Esophagus muscularis mucosa (tissue), 4 donors: Measurements from ENCODE around the gene SORBS1. TPM values are rescaled to one million over a fixed set of nuclear protein-coding genes. Genes with fewer than 3 reads are reported as not detected.

ENCODE experiments used
- DNase-seq: peaks from one replicate; pipeline ENCODE4 v3.0.0-alpha.2; 2017; ENCODE audit errors: extremely low spot score
- H3K27ac ChIP-seq, 4 donors: fragments of 200-600 bp; sonication (generic); replicated peaks in 1 of 4; 1 replicate in 3 of 4; 2 replicates in 1 of 4; pipeline ENCODE4 v1.5.1; 2016 to 2019; ENCODE audit warnings: mild to moderate bottlenecking in 1 of 4
- H3K27me3 ChIP-seq, 4 donors: fragments of 200-600 bp; sonication (generic); one replicate each; pipeline versions ENCODE4 v1.5.1 to v1.6.0; 2016 to 2019
- H3K36me3 ChIP-seq, 4 donors: fragments of 200-600 bp; sonication (generic); one replicate each; pipeline ENCODE4 v1.5.1; 2016 to 2019
- H3K4me1 ChIP-seq, 4 donors: fragments of 200-600 bp; sonication (generic); one replicate each; pipeline ENCODE4 v1.5.1; 2016 to 2019
- H3K4me3 ChIP-seq, 4 donors: fragments of 200-600 bp; sonication (generic); 1 replicate in 2 of 4; 2 replicates in 2 of 4; pipeline ENCODE4 v1.5.1; 2016 to 2019; ENCODE audit warnings: mild to moderate bottlenecking in 4 of 4, moderate library complexity in 1 of 4
- H3K9me3 ChIP-seq, 4 donors: fragments of 200-600 bp; sonication (generic); 1 replicate in 3 of 4; 2 replicates in 1 of 4; pipeline ENCODE4 v1.5.1; 2016 to 2019
- EP300 ChIP-seq: sonication (generic); formaldehyde crosslinking; IDR thresholded peaks from one replicate; pipeline ENCODE4 v1.6.1; 2017; ENCODE audit warnings: antibody characterized with exemption
- POLR2A ChIP-seq: fragments of 450-650 bp; IDR thresholded peaks from one replicate; pipeline ENCODE4 v1.6.1; 2017; ENCODE audit warnings: antibody characterized with exemption, moderate library complexity, mild to moderate bottlenecking, low read depth
- POLR2AphosphoS5 ChIP-seq, 2 donors: sonication (generic); formaldehyde crosslinking; IDR thresholded peaks; one replicate each; pipeline ENCODE4 v1.6.1; 2017; ENCODE audit warnings: antibody characterized with exemption in 2 of 2
- WGBS: methylation state at CpG from one replicate; pipeline ENCODE4 v1.1.5; 2018; 5-methylcytosine and 5-hydroxymethylcytosine counted together
- intact Hi-C: fragments of 100-400 bp; cut with DNase I; formaldehyde crosslinking; loops from one replicate; pipeline ENCODE4 v1.15.1; 2023
- total RNA-seq, 4 donors: library from RNA; depleted of rRNA; stranded (reverse); fragments of >200 nt; gene quantifications; one replicate each; pipeline versions ENCODE4 v1.1.0 to v1.2.1, GENCODE V29; 2016
- TF ChIP-seq, protein P1 (sequence below), 3 experiments: fragments of 200-600 bp in 2 of 3; fragments of 450-650 bp in 1 of 3; sonication (generic) in 2 of 3; IDR thresholded peaks; one replicate each; pipeline ENCODE4 v1.5.1; 2017 to 2019; ENCODE audit warnings: antibody characterized with exemption in 3 of 3, mild to moderate bottlenecking in 2 of 3, moderate library complexity in 1 of 3

Gene SORBS1
- total RNA-seq, 4 donors from 2014 or later, result 1,569 to 2,231 (median 1,854) TPM

DNA sequence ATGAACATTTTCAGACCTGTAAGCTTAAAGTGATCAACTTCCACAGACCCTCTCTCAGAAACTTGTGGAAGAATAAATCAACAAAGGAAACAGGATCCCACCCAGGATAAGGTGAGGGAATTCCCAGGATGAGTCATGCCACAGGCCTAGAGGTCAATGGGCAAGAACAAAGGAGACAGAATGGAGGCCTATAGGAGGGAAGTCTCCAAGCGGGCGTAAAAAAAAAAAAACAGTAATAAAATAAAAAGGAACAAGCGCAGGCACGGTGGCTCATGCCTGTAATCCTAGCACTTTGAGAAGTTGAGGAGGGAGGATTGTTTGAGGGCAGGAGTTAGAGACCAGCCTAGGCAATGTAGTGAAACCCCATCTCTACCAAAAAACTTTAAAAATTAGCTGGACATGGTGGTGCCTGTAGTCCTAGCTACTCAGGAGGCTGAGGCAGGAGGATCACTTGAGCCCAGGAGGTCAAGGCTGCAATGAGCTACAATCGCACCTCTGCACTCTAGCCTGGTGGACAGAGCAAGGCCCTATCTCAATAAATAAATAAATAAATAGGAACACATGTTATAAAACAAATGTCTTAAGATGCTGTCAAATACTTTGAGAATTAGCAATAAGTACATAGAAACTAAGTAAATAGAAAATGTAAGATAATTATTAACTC, 8.4 kb downstream of the SORBS1 start:
- H3K4me1 ChIP-seq, result peaks cover 62 to 90% (median 76%) of the 10 kb centered on the region in 4 donors
- peaks cover 0 to 4% (median 0%) of the 10 kb centered on the region in 4 donors for H3K36me3 ChIP-seq

DNA sequence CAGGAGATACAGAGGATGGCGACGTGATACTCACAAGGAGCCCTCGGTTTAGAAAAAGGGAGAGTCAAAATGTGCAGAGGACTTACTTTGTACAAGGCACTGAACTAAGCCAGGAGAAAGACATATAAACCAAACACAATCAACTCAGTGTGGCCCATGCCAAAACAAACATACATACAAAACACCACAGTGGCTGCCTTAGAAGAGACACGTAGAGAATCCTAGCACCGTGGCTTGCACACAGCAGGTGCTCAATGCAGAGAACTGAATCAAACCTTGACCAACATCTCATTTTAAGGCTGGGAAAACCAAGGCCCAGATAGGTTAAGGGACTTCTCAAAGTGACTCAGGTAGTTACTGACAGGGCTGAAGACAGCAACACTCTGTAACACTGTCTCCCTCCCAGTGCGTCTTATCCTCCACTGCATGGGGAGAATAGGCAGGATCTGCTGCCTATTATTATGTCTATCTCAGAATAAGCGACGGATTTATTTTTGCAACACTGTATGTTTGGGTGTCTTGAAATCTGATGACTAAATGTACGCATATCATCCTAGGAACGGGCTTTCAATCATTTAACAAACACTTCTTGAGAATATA, 11.0 kb downstream of the SORBS1 start:
- no peak for DNase-seq
- peaks cover 0 to 4% (median 2%) of the 10 kb centered on the region in 4 donors for H3K9me3 ChIP-seq
- intact Hi-C loops, result no loop called here
- H3K4me1 ChIP-seq, result peaks cover 58 to 95% (median 91%) of the 10 kb centered on the region in 4 donors
- peak overlapping the region; percentile 91 to 97 (median 96) for H3K27ac ChIP-seq
- TF ChIP-seq POLR2AphosphoS5 (IDR thresholded peaks at IDR 0.05) (peak in 1 of 2 donors; percentile 52), EP300 (no peak), POLR2A (no peak)
- TF ChIP-seq, protein P1, sequence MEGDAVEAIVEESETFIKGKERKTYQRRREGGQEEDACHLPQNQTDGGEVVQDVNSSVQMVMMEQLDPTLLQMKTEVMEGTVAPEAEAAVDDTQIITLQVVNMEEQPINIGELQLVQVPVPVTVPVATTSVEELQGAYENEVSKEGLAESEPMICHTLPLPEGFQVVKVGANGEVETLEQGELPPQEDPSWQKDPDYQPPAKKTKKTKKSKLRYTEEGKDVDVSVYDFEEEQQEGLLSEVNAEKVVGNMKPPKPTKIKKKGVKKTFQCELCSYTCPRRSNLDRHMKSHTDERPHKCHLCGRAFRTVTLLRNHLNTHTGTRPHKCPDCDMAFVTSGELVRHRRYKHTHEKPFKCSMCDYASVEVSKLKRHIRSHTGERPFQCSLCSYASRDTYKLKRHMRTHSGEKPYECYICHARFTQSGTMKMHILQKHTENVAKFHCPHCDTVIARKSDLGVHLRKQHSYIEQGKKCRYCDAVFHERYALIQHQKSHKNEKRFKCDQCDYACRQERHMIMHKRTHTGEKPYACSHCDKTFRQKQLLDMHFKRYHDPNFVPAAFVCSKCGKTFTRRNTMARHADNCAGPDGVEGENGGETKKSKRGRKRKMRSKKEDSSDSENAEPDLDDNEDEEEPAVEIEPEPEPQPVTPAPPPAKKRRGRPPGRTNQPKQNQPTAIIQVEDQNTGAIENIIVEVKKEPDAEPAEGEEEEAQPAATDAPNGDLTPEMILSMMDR (IDR thresholded peaks at IDR 0.05), result no peak
- H3K27me3 ChIP-seq, result no peaks in the 10 kb centered on the region
- WGBS, result 50% methylated on average over 10 of the region's 10 CpGs
- peak overlapping the region; percentile 29 to 41 (median 34) for H3K4me3 ChIP-seq
- peaks cover 0 to 4% (median 0%) of the 10 kb centered on the region in 4 donors for H3K36me3 ChIP-seq

More for the DNA sequence above, 8.4 kb downstream of the SORBS1 start:
- peak overlapping the region; percentile 91 to 97 (median 96) for H3K27ac ChIP-seq
- no peaks in the 10 kb centered on the region for H3K27me3 ChIP-seq
- intact Hi-C loops, result no loop called here
- peak overlapping the region; percentile 4 to 33 (median 30) for H3K4me3 ChIP-seq
- peaks cover 0 to 4% (median 2%) of the 10 kb centered on the region in 4 donors for H3K9me3 ChIP-seq
- no peak for DNase-seq
- WGBS, result 70% methylated on average over 5 of the region's 5 CpGs
- no peak for TF ChIP-seq POLR2AphosphoS5 (IDR thresholded peaks at IDR 0.05)
- TF ChIP-seq POLR2A, result no peak
- no peak for TF ChIP-seq EP300
- TF ChIP-seq, protein P1 (IDR thresholded peaks at IDR 0.05), result no peak

DNA sequence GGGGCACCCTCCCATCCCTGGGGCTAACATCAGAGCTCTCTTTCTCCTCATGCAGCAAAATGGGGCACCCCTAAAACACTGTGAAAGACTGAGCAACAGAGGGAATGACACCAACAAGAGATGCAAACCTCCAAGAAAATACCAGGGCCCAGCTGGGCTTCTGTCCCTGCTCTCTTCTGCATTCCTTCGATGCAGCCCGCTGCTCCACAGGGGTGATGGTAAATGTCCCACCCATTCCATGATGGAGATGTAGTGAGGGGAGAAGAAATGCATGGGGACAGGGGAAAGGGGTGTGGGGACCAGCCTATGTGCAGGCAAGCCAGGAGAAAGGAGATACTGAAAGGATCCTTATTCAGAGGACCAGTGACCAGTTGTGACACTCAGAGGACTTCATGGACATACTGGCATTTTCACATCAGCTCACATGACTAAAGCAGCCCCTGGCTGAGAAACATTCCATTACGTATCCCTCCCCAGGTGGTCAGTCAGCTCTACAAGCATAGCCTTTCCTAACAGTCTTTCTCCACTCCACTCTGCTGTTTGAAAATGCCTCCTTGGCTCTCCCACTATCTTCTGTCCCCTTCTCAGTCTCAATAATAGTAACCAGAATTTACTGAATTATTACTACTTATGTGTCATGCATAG, 13.3 kb downstream of the SORBS1 start:
- H3K4me1 ChIP-seq, result peaks cover 74 to 98% (median 98%) of the 10 kb centered on the region in 4 donors
- peak overlapping the region in 1 of 4 donors; percentile 8 for H3K4me3 ChIP-seq
- no peaks in the 10 kb centered on the region for H3K36me3 ChIP-seq
- H3K9me3 ChIP-seq, result peaks cover 0 to under 1% (median 0%) of the 10 kb centered on the region in 4 donors
- TF ChIP-seq, protein P1 (IDR thresholded peaks at IDR 0.05), result no peak
- TF ChIP-seq EP300, result no peak
- peak in 1 of 2 donors; percentile 42 for TF ChIP-seq POLR2AphosphoS5 (IDR thresholded peaks at IDR 0.05)
- no peaks in the 10 kb centered on the region for H3K27me3 ChIP-seq
- intact Hi-C loops, result no loop called here
- WGBS, result 73% methylated on average over 3 of the region's 3 CpGs
- no peak for DNase-seq
- peak overlapping the region; percentile 91 to 97 (median 96) for H3K27ac ChIP-seq

DNA sequence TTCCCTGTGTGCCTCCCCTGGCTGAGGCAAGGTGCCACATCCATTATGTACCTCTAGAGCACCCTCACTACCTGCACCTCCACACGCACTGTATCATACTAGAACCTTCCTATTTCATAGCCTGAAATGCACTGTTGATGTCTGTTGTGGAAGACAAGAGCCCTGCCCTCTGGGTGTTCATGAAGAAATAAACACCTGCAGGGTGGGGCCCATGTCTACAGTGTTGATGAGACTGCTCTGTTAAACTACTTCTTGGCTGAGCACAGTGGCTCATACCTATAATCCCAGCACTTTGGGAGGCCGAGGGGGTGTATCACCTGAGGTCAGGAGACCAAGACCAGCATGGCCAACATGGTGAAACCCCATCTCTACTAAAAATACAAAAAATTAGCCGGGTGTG, 14.0 kb downstream of the SORBS1 start:
- peak overlapping the region; percentile 91 to 97 (median 96) for H3K27ac ChIP-seq
- H3K4me3 ChIP-seq, result peak overlapping the region in 1 of 4 donors; percentile 8
- DNase-seq, result no peak
- no peaks in the 10 kb centered on the region for H3K27me3 ChIP-seq
- intact Hi-C loops, result no loop called here
- no peaks in the 10 kb centered on the region for H3K36me3 ChIP-seq
- H3K9me3 ChIP-seq, result no peaks in the 10 kb centered on the region
- peaks cover 74 to 100% (median 98%) of the 10 kb centered on the region in 4 donors for H3K4me1 ChIP-seq
- 53% methylated on average over 3 of the region's 3 CpGs for WGBS
- TF ChIP-seq POLR2AphosphoS5 (IDR thresholded peaks at IDR 0.05) (peak in 1 of 2 donors; percentile 55), POLR2A (no peak)
- TF ChIP-seq, protein P1 (IDR thresholded peaks at IDR 0.05), result no peak
